Lower leg skin (tissue), 3 donors: Measurements from ENCODE around the gene EEF1AKMT3.

Experiments
- POLR2A ChIP-seq, 2 donors: fragments of 450-650 bp; IDR thresholded peaks; one replicate each; pipeline ENCODE4 v1.6.1; 2016 to 2017; ENCODE audit warnings: antibody characterized with exemption in 2 of 2, mild to moderate bottlenecking in 1 of 2, moderate library complexity in 1 of 2
- TF ChIP-seq, protein P1 (sequence below), 3 donors: fragments of 450-650 bp; IDR thresholded peaks; one replicate each; pipeline ENCODE4 v1.5.1; 2016; ENCODE audit warnings: antibody characterized with exemption in 3 of 3, mild to moderate bottlenecking in 3 of 3, moderate library complexity in 2 of 3

DNA sequence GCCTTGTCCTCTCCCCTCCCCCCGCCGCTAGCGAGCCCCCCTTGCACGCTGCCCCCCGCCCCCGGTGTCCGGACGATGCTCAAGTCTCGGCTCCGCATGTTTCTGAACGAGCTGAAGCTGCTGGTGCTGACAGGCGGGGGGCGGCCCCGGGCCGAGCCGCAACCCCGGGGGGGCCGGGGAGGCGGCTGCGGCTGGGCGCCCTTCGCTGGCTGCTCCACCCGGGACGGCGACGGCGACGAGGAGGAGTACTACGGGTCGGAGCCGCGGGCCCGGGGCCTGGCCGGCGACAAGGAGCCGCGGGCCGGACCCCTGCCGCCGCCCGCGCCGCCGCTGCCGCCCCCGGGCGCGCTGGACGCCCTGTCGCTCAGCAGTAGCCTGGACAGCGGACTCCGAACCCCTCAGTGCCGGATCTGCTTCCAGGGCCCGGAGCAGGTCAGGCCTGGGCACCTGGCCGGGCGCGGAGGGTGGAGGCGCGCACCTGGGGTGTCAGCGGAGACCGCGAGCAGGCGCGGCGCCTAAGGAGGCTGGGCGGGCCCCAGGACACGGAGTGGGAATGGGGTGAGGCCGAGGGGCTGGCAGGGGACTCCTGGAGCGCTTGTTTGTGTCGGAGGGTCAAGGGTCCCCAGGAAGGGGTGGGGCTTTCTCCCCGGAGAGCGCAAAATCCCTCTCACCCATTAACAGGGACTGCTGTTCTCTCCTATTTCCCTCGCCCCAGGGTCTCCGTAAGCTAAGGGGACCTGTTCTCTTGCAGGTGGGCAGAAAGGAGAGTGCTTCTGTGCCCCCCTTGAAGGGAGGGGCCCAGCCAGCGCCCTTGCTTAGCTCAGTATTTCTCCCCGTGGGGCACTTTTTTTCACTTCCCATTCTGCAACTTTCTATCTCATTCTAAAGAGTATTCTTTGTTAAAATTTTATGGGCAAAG lies 16.7 kb upstream of the EEF1AKMT3 start:
- TF ChIP-seq, protein P1, sequence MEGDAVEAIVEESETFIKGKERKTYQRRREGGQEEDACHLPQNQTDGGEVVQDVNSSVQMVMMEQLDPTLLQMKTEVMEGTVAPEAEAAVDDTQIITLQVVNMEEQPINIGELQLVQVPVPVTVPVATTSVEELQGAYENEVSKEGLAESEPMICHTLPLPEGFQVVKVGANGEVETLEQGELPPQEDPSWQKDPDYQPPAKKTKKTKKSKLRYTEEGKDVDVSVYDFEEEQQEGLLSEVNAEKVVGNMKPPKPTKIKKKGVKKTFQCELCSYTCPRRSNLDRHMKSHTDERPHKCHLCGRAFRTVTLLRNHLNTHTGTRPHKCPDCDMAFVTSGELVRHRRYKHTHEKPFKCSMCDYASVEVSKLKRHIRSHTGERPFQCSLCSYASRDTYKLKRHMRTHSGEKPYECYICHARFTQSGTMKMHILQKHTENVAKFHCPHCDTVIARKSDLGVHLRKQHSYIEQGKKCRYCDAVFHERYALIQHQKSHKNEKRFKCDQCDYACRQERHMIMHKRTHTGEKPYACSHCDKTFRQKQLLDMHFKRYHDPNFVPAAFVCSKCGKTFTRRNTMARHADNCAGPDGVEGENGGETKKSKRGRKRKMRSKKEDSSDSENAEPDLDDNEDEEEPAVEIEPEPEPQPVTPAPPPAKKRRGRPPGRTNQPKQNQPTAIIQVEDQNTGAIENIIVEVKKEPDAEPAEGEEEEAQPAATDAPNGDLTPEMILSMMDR (IDR thresholded peaks at IDR 0.05), result no peak
- no peak for TF ChIP-seq POLR2A (IDR thresholded peaks at IDR 0.05)
